SK-N-MC (cell line): ENCODE measurements around the gene PDZRN4.

Source experiments
- EZH2 ChIP-seq: fragments of 200-600 bp; sonication (generic); IDR thresholded peaks from one replicate; pipeline ENCODE4 v1.6.1; 2017; ENCODE audit warnings: antibody characterized with exemption
- POLR2AphosphoS5 ChIP-seq: IDR thresholded peaks from 2 replicates; pipeline ENCODE4 v1.6.1; 2012; ENCODE audit warnings: mild to moderate bottlenecking, low read depth, low read length, borderline replicate concordance

DNA sequence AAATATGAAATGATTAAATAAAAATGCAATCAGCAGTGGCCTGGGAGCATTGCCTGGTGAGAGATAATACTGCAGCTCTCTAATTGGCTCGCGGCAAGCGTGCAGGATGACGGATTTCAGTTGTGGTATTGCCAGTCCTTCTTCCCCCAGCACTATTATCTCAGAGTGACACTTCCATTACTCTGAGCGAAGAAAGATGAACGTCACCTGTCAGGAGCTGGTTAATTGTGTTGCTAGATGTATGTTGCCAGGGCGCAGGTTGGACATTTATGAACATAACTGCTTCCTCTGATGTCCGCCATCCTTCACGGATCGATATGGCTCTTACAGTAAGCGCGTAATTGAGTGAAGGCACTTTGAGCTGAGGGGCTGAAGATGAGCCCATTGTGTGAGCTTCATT is 374.9 kb downstream of the PDZRN4 start:
- no peak for TF ChIP-seq POLR2AphosphoS5
- TF ChIP-seq EZH2 = no peak
